ENCODE data around the gene GALNT10.

GALNT10 gene

DNA sequence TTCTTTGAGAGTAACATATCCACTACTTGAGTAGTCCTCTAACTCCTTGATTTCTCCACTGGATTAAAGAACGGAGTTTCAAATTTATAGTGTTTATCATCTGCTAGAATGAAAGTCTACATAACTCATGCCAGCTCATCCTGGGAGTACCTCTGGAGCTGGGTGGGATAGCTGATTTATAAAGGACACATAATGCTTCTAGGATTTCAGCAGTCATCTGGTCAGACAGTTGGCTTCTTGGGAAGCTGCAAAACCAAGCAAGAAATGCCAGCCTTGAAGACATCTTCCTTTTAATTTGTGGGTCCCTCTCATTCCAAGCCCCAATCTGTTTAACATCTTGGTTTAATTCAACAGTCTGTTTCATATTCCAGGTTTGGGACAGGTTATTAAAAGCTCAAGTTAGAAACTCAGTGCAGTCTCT, 3.2 kb downstream of the GALNT10 start:
- TF ChIP-seq, protein P1, sequence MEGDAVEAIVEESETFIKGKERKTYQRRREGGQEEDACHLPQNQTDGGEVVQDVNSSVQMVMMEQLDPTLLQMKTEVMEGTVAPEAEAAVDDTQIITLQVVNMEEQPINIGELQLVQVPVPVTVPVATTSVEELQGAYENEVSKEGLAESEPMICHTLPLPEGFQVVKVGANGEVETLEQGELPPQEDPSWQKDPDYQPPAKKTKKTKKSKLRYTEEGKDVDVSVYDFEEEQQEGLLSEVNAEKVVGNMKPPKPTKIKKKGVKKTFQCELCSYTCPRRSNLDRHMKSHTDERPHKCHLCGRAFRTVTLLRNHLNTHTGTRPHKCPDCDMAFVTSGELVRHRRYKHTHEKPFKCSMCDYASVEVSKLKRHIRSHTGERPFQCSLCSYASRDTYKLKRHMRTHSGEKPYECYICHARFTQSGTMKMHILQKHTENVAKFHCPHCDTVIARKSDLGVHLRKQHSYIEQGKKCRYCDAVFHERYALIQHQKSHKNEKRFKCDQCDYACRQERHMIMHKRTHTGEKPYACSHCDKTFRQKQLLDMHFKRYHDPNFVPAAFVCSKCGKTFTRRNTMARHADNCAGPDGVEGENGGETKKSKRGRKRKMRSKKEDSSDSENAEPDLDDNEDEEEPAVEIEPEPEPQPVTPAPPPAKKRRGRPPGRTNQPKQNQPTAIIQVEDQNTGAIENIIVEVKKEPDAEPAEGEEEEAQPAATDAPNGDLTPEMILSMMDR (IDR thresholded peaks at IDR 0.05; ENCODE audit: low read depth, low read length), result no peak

DNA sequence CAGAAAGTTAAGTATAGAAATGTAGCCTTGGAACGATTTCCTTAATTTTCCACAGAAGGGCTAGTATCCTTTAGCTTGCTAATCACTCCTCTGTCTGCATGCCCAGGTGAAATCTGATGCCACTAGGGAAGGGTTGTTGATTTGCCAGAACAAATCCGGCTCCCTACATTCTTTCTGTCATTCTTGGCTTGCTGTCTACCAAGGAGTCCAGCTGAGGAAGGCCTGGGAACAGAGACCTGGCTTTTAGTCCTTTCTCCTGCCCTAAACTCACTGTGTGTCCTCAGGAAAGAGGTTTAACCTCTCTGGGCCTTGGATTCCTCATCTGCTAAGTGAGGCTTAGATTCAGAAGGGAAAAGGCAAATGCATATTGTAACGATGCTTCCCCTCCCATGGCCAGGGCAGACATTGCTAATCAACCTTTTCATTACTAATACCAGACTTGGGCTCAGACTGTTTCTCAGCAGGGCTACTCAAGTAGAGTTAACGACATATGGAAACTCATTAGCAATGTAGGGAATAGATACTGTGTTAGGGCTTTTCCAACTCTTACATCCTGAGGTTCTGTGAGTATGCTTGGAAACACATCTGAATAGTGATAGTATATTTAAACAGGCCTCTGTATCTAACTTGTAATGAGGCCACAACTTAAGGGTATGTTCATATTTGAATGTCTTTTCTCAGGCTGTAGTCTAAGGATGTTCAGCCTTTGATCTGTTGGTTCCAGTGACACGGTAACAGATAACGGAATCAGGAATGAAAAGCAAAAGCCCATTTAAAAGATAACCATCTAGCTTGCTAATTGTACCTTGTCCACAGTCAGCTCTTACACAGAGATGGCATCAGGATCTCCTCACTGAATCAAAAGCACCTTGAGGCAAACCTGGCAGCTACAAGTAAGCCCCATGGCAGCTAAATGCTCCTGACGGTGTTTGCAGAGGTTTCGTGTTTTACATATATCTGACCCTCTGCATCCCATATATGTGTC, 4.1 kb downstream of the GALNT10 start:
- TF ChIP-seq, protein P1 (IDR thresholded peaks at IDR 0.05; ENCODE audit: low read depth, low read length), result no peak
- DNase-seq (ENCODE audit: extremely low read depth, low read depth), result peak; percentile 65

More for the DNA sequence above, 3.2 kb downstream of the GALNT10 start:
- DNase-seq (ENCODE audit: extremely low read depth, low read depth), result no peak

DNA sequence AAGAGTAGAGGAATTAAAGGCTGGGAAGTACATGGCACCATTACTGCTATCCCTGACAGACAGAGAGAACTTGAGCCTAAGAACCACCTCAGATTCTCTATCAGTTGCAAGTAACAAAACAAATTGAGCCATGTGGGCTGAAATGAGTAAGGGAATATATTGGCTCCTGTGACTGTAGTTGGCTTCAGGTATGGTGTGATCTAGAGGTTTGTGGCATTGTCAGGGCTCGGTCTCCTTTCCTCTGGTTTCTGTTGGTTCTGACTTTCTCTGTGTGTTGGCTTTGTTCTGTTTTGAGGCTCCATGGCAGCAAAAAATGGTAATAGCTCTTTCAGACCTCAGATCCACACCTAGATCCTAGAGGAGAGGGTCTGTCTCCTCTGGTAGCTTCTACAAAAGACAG, 5.7 kb downstream of the GALNT10 start:
- TF ChIP-seq, protein P1 (IDR thresholded peaks at IDR 0.05; ENCODE audit: low read depth, low read length), result no peak

DNA sequence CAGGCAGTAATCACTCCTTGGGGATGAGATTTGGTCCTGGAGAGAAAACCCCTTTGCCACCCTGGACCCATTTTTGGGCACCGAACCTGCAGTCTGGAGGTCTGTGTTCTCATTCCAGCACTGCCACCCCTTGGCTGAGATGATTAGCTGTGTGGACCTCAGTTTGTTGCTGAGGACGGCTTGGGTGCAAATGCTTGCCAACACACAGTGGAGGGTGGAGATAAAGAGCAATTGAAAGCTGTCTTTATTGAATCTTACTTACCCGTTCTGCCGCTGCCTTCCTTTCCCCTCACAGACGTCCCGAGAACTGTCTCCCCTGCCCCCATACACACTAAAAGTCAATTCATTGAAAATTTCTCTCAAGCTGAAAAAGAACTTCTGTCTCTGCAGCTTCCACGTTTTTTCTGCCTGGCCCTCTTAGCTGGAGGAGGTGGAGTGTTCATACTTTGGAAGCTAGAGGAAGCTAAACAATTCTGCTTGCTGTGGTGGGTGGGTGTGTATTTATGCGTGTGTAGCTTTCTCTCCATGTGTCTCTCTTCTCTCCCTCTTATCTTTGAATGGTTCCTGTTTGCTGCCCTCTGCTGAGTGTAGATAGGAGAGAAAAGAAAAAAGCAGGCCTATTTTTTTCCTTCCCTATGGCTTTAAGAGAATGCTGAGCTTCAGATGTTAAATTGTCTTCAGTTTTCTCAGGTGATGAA, 6.6 kb downstream of the GALNT10 start:
- no peak for DNase-seq (ENCODE audit: extremely low read depth, low read depth)
- TF ChIP-seq, protein P1 (IDR thresholded peaks at IDR 0.05; ENCODE audit: low read depth, low read length), result peak; percentile 49

More for the DNA sequence above, 5.7 kb downstream of the GALNT10 start:
- DNase-seq (ENCODE audit: extremely low read depth, low read depth), result no peak

DNA sequence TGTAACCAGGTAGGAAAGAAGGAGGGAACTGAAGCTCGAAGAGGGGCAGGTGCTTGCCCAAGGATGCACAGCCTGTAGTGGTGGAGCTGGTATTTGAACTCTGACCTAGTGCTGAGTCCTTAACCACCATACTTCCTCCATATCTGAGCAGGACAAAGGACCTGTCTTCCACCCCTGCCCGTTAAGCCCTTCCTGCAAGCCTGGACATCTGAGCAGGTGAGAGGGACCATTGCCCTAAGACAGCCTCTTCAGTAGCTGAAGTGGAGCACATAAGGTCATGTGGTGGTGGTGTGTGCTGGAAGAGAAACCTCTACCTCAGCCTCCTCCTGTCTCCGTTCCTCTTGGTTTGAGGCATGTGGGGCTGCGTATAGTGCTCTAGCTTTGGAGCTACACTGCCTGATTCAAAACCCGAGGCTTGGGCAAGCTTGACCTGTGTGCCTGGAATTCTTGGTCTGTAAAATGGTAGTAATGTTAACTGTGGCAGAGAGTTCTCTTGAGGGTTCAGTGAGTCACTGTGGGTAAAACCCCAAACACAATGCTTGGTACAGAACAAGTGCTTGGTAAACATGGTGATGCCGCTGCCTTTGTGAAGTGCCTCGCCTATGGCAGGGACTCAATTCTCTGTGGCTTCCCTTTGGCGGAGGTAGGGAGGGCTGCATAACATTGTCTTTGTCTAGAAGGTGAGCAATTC, 7.4 kb downstream of the GALNT10 start:
- TF ChIP-seq, protein P1 (IDR thresholded peaks at IDR 0.05; ENCODE audit: low read depth, low read length), result no peak
- no peak for DNase-seq (ENCODE audit: extremely low read depth, low read depth)

DNA sequence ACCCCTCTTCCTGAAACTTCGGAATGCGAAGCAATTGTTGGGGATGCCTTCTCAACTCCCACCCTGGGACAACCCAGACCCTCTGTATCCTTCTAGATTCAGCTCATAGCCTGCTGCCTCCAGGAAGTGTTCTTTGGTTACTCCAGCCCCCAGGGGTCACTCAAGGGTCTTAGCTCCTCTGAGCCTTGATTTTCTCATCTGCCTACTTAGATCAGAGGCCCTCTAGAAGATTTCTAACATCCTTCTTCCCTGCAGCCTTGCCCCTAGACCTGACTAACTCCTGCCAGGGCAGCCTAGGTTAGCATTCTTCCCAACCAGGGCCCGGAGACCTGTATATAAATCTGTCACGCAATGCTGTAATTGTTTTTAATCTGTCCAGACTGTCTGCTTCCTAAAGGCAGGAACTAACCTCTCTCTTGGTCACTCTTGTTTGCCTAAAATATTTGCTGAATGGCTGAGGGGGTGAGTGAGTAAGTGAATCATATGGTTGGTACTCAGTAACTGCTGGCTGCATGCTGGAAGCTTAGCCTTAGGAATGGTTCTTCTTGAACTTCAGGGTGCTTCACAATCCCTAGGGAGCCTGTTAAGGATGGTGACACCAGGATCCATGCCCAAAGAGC, 8.2 kb downstream of the GALNT10 start:
- DNase-seq (ENCODE audit: extremely low read depth, low read depth), result no peak
- TF ChIP-seq, protein P1 (IDR thresholded peaks at IDR 0.05; ENCODE audit: low read depth, low read length), result no peak
